Adrenal gland (tissue), 12 donors: ENCODE measurements around the gene RPL18. TPM values are rescaled to one million over a fixed set of nuclear protein-coding genes. Genes with fewer than 3 reads are reported as not detected.

Experiments used
- DNase-seq, 7 donors: peaks; one replicate each; pipeline ENCODE4 v3.0.0-alpha.2; 2019 to 2020
- H3K27ac ChIP-seq, 5 donors: fragments of 200-600 bp; sonication (generic) in 4 of 5; 1 replicate in 3 of 5; 2 replicates in 2 of 5; pipeline versions ENCODE4 v1.5.1 to v1.8.0; 2016 to 2020; ENCODE audit warnings: mild to moderate bottlenecking in 1 of 5
- H3K27me3 ChIP-seq: fragments of 200-600 bp; 2 replicates; pipeline ENCODE4 v1.8.0; 2021
- H3K36me3 ChIP-seq, 2 donors: fragments of 200-600 bp; replicated peaks in 1 of 2; 1 replicate in 1 of 2; 2 replicates in 1 of 2; pipeline versions ENCODE4 v1.5.1 to v1.8.0; 2018 to 2022
- H3K4me1 ChIP-seq, 2 donors: fragments of 200-600 bp; replicated peaks in 1 of 2; 1 replicate in 1 of 2; 2 replicates in 1 of 2; pipeline versions ENCODE4 v1.5.1 to v1.8.0; 2018 to 2021
- H3K4me3 ChIP-seq, 4 donors: fragments of 200-600 bp; sonication (generic) in 3 of 4; one replicate each; pipeline ENCODE4 v1.5.1; 2016 to 2018
- H3K9me3 ChIP-seq, 3 donors: fragments of 200-600 bp; sonication (generic) in 1 of 3; replicated peaks in 1 of 3; 1 replicate in 2 of 3; 2 replicates in 1 of 3; pipeline versions ENCODE4 v1.5.1 to v1.8.0; 2016 to 2021
- CTCF ChIP-seq, 6 experiments: fragments of 450-650 bp in 4 of 6; fragments of 200-600 bp in 2 of 6; sonication (generic) in 1 of 6; IDR thresholded peaks; 1 replicate in 5 of 6; 2 replicates in 1 of 6; pipeline versions ENCODE4 v1.5.1 to v1.8.0; 2016 to 2021; ENCODE audit warnings: antibody characterized with exemption in 6 of 6, mild to moderate bottlenecking in 2 of 6, moderate library complexity in 1 of 6
- POLR2A ChIP-seq, 2 donors: fragments of 450-650 bp; IDR thresholded peaks; one replicate each; pipeline ENCODE4 v1.6.1; 2017; ENCODE audit warnings: antibody characterized with exemption in 2 of 2, mild to moderate bottlenecking in 2 of 2, moderate library complexity in 1 of 2
- WGBS, 4 donors: extraction: QIAGEN DNeasy Blood & Tissue Kit in 2 of 4; methylation state at CpG; one replicate each; pipeline versions ENCODE4 v1.1.5 to v1.1.7; 2013 to 2017; 5-methylcytosine and 5-hydroxymethylcytosine counted together
- intact Hi-C, 2 donors: fragments of 100-400 bp; cut with DNase I; formaldehyde crosslinking; loops; one replicate each; pipeline versions ENCODE4 v1.14.1 to v1.15.0; 2022 to 2023
- polyA plus RNA-seq, 3 donors: library from polyadenylated mRNA; stranded (reverse); fragments of 200-250 nt in 2 of 3; fragments of 350-450 nt in 1 of 3; fragmentation: Illumina TruSeq in 1 of 3; extraction: RNeasy Lipid Tissue Mini Kit (QIAGEN cat#74804) in 1 of 3; gene quantifications; one replicate each; pipeline ENCODE4 v1.2.3, GENCODE V29; 2013 to 2014
- total RNA-seq, 9 donors: library from RNA; depleted of rRNA in 4 of 9; stranded (reverse); fragments of >200 nt in 4 of 9; fragments of 120-200 nt in 1 of 9; fragmentation: NEBNext Ultra II Directional in 1 of 9; extraction: Animal tissue kit (Norgen Biotek cat#: 25700) in 1 of 9; gene quantifications; one replicate each; pipeline versions ENCODE4 v1.1.0 to v1.2.4, GENCODE V29; 2013 to 2023
- donor health status: healthy with polysubstance abuse.
- donor health status: Bipolar disorder and iron deficiency.
- donor health status: DM: yes; HTN: yes; CAD: no.
- donor health status: DM: no; HTN: no; CAD: no.
- donor health status: DM: no; HTN: no; CAD: no.
- donor health status: DM: yes; HTN: yes; CAD: no.

The RPL18 gene
- total and polyA plus RNA-seq, 12 donors, result 575 to 5,137 (median 1,890) TPM

- H3K36me3 ChIP-seq, result no peaks in the 10 kb centered on the region
- no peaks in the 10 kb centered on the region for H3K27me3 ChIP-seq
- no peak for DNase-seq
- H3K4me3 ChIP-seq, result no peak overlapping the region
- 70 to 87% (median 71%) methylated on average over 10 to 12 of the region's 12 CpGs for WGBS, 4 donors
- peaks cover 0 to 5% of the 10 kb centered on the region in 2 donors for H3K4me1 ChIP-seq
- H3K9me3 ChIP-seq, result no peaks in the 10 kb centered on the region
- intact Hi-C loops, result no loop called here
- TF ChIP-seq CTCF (IDR thresholded peaks at IDR 0.05) (no peak), POLR2A (IDR thresholded peaks at IDR 0.05) (no peak)
- H3K27ac ChIP-seq, result no peak overlapping the region
Measured at GRCh38 chr19:48573163-48573505, 45.8 kb downstream of the RPL18 start.

GRCh38 chr19:48571378-48572162 lies 47.4 kb downstream of the RPL18 start:
- no peaks in the 10 kb centered on the region for H3K36me3 ChIP-seq
- no peak for DNase-seq
- H3K4me1 ChIP-seq, result peaks cover 0 to 10% of the 10 kb centered on the region in 2 donors
- H3K9me3 ChIP-seq, result no peaks in the 10 kb centered on the region
- WGBS, 4 donors, result 68 to 82% (median 72%) methylated on average over 4 to 5 of the region's 5 CpGs
- intact Hi-C loops, result no loop called here
- H3K27ac ChIP-seq, result no peak overlapping the region
- no peak for TF ChIP-seq CTCF (IDR thresholded peaks at IDR 0.05)
- no peak for TF ChIP-seq POLR2A (IDR thresholded peaks at IDR 0.05)
- H3K27me3 ChIP-seq, result no peaks in the 10 kb centered on the region
- H3K4me3 ChIP-seq, result no peak overlapping the region

GRCh38 chr19:48569814-48570213 lies 49.2 kb downstream of the RPL18 start:
- intact Hi-C loops, result no loop called here
- Histone ChIP-seq H3K36me3 (no peaks in the 10 kb centered on the region), H3K4me1 (peaks cover 0 to 10% of the 10 kb centered on the region in 2 donors), H3K27me3 (no peaks in the 10 kb centered on the region), H3K9me3 (no peaks in the 10 kb centered on the region), H3K4me3 (no peak overlapping the region), H3K27ac (no peak overlapping the region)
- TF ChIP-seq CTCF (IDR thresholded peaks at IDR 0.05), result no peak
- TF ChIP-seq POLR2A (IDR thresholded peaks at IDR 0.05), result no peak
- DNase-seq, result no peak
- 59 to 71% (median 61%) methylated on average over 8 to 11 of the region's 11 CpGs for WGBS, 4 donors

GRCh38 chr19:48568345-48568886 lies 50.6 kb downstream of the RPL18 start:
- Histone ChIP-seq H3K27ac (peak overlapping the region in 4 of 5 donors; percentile 52 to 78 (median 74)), H3K4me1 (peaks cover 0 to 10% of the 10 kb centered on the region in 2 donors), H3K36me3 (no peaks in the 10 kb centered on the region), H3K27me3 (no peaks in the 10 kb centered on the region), H3K9me3 (no peaks in the 10 kb centered on the region), H3K4me3 (no peak overlapping the region)
- WGBS, 4 donors, result 2 to 14% (median 5%) methylated on average over 9 to 19 of the region's 19 CpGs
- DNase-seq, result peak; percentile 84 to 98 (median 95)
- intact Hi-C loops, result no loop called here
- TF ChIP-seq CTCF (IDR thresholded peaks at IDR 0.05) (no peak), POLR2A (IDR thresholded peaks at IDR 0.05) (peak in 1 of 2 donors; percentile 67)

Other genes starting within 250 kb of the RPL18 start
- gene KDELR1, start 227.6 kb downstream of the RPL18 start, total RNA-seq, result 100 to 1,000 TPM in 7 of 9 donors, 10 to 100 TPM in 2; 63.4 to 201 (median 161) TPM
- gene KDELR1, start 227.6 kb downstream of the RPL18 start, polyA plus RNA-seq, result 100 to 1,000 TPM; 110 to 146 (median 126) TPM
- gene GRIN2D, start 225.5 kb downstream of the RPL18 start, total RNA-seq, result 1 to 10 TPM in 3 of 9 donors, under 1 TPM in 6; 0.12 to 1.8 (median 0.57) TPM
- 1 to 10 TPM in 1 of 3 donors, under 1 TPM in 2; 0.11 to 1.0 (median 0.64) TPM for gene GRIN2D, start 225.5 kb downstream of the RPL18 start, polyA plus RNA-seq
- gene GRWD1, start 173.2 kb downstream of the RPL18 start, total RNA-seq, result 10 to 100 TPM in 8 of 9 donors, 1 to 10 TPM in 1; 8.5 to 48.4 (median 27.8) TPM
- 10 to 100 TPM in 1 of 3 donors, 1 to 10 TPM in 2; 6.6 to 15.7 (median 7.5) TPM for gene GRWD1, start 173.2 kb downstream of the RPL18 start, polyA plus RNA-seq
- gene KCNJ14, start 163.6 kb downstream of the RPL18 start, total RNA-seq, result under 1 TPM; 0.09 to 0.83 (median 0.44) TPM
- under 1 TPM; 0.16 to 0.56 (median 0.34) TPM for gene KCNJ14, start 163.6 kb downstream of the RPL18 start, polyA plus RNA-seq
- gene CYTH2, start 149.8 kb downstream of the RPL18 start, total RNA-seq, result 10 to 100 TPM; 28.5 to 93.5 (median 53.7) TPM
- gene CYTH2, start 149.8 kb downstream of the RPL18 start, polyA plus RNA-seq, result 10 to 100 TPM; 26.3 to 91.7 (median 51.8) TPM
- gene LMTK3, start 107.3 kb downstream of the RPL18 start, total RNA-seq, result 1 to 10 TPM in 7 of 9 donors, under 1 TPM in 2; 0.06 to 4.4 (median 2.2) TPM
- gene LMTK3, start 107.3 kb downstream of the RPL18 start, polyA plus RNA-seq, result 10 to 100 TPM in 1 of 3 donors, 1 to 10 TPM in 1, under 1 TPM in 1; 0.57 to 15.1 (median 2.3) TPM
- gene SULT2B1, start 67.0 kb downstream of the RPL18 start, total RNA-seq, result 1 to 10 TPM in 2 of 9 donors, under 1 TPM in 4, not detected in 3; 0.22 to 1.4 (median 0.49) TPM
- gene SULT2B1, start 67.0 kb downstream of the RPL18 start, polyA plus RNA-seq, result under 1 TPM; 0.24 to 0.88 (median 0.72) TPM
- not detected for gene SPACA4, start 12.4 kb downstream of the RPL18 start, total RNA-seq
- gene SPACA4, start 12.4 kb downstream of the RPL18 start, polyA plus RNA-seq, result not detected
- under 1 TPM in 2 of 9 donors, not detected in 7; 0.17 to 0.75 TPM for gene FAM83E, start 4.1 kb downstream of the RPL18 start, total RNA-seq
- gene FAM83E, start 4.1 kb downstream of the RPL18 start, polyA plus RNA-seq, result 1 to 10 TPM in 1 of 3 donors, under 1 TPM in 1, not detected in 1; 0.24 to 1.6 TPM
- gene SPHK2, start 328 bp upstream of the RPL18 start, total RNA-seq, result 10 to 100 TPM; 11.7 to 27.9 (median 17.9) TPM
- 10 to 100 TPM in 2 of 3 donors, 1 to 10 TPM in 1; 4.3 to 29.9 (median 12.6) TPM for gene SPHK2, start 328 bp upstream of the RPL18 start, polyA plus RNA-seq
- 10 to 100 TPM; 24.3 to 78.3 (median 49.2) TPM for gene DBP, start 18.2 kb upstream of the RPL18 start, total RNA-seq
- gene DBP, start 18.2 kb upstream of the RPL18 start, polyA plus RNA-seq, result 10 to 100 TPM; 11.5 to 80.6 (median 57.9) TPM
- gene CA11, start 27.0 kb upstream of the RPL18 start, total RNA-seq, result 10 to 100 TPM in 8 of 9 donors, 1 to 10 TPM in 1; 6.0 to 44.2 (median 21.7) TPM
- gene CA11, start 27.0 kb upstream of the RPL18 start, polyA plus RNA-seq, result 100 to 1,000 TPM in 1 of 3 donors, 10 to 100 TPM in 2; 17.7 to 125 (median 50.4) TPM
- 1 to 10 TPM in 1 of 9 donors, under 1 TPM in 5, not detected in 3; 0.11 to 2.4 (median 0.42) TPM for gene NTN5, start 53.8 kb upstream of the RPL18 start, total RNA-seq
- 1 to 10 TPM in 2 of 3 donors, under 1 TPM in 1; 0.11 to 2.4 (median 1.1) TPM for gene NTN5, start 53.8 kb upstream of the RPL18 start, polyA plus RNA-seq
- not detected for gene FUT2, start 76.8 kb upstream of the RPL18 start, total RNA-seq
- under 1 TPM in 2 of 3 donors, not detected in 1; 0.03 to 0.24 TPM for gene FUT2, start 76.8 kb upstream of the RPL18 start, polyA plus RNA-seq
- gene MAMSTR, start 100.5 kb upstream of the RPL18 start, total RNA-seq, result 10 to 100 TPM in 8 of 9 donors, 1 to 10 TPM in 1; 9.4 to 45.9 (median 23.4) TPM
- 10 to 100 TPM in 2 of 3 donors, 1 to 10 TPM in 1; 8.9 to 57.9 (median 31.9) TPM for gene MAMSTR, start 100.5 kb upstream of the RPL18 start, polyA plus RNA-seq
- gene RASIP1, start 121.4 kb upstream of the RPL18 start, total RNA-seq, result 10 to 100 TPM in 8 of 9 donors, 1 to 10 TPM in 1; 7.3 to 23.1 (median 16.7) TPM
- 10 to 100 TPM in 2 of 3 donors, 1 to 10 TPM in 1; 5.1 to 38.9 (median 34.6) TPM for gene RASIP1, start 121.4 kb upstream of the RPL18 start, polyA plus RNA-seq
- 1 to 10 TPM in 3 of 9 donors, under 1 TPM in 3, not detected in 3; 0.70 to 2.9 (median 1.4) TPM for gene IZUMO1, start 127.7 kb upstream of the RPL18 start, total RNA-seq
- 1 to 10 TPM in 2 of 3 donors, under 1 TPM in 1; 0.59 to 1.2 (median 1.2) TPM for gene IZUMO1, start 127.7 kb upstream of the RPL18 start, polyA plus RNA-seq
- gene FUT1, start 133.5 kb upstream of the RPL18 start, total RNA-seq, result 1 to 10 TPM; 1.3 to 4.5 (median 2.3) TPM
- 1 to 10 TPM; 1.2 to 1.9 (median 1.7) TPM for gene FUT1, start 133.5 kb upstream of the RPL18 start, polyA plus RNA-seq
- gene FGF21, start 136.3 kb upstream of the RPL18 start, total RNA-seq, result not detected
- gene FGF21, start 136.3 kb upstream of the RPL18 start, polyA plus RNA-seq, result not detected
- 100 to 1,000 TPM in 7 of 9 donors, 10 to 100 TPM in 2; 57.5 to 163 (median 107) TPM for gene BCAT2, start 191.9 kb upstream of the RPL18 start, total RNA-seq
- gene BCAT2, start 191.9 kb upstream of the RPL18 start, polyA plus RNA-seq, result 100 to 1,000 TPM in 1 of 3 donors, 10 to 100 TPM in 2; 82.9 to 114 (median 87.6) TPM
- 10 to 100 TPM; 18.9 to 63.0 (median 40.1) TPM for gene HSD17B14, start 217.3 kb upstream of the RPL18 start, total RNA-seq
- gene HSD17B14, start 217.3 kb upstream of the RPL18 start, polyA plus RNA-seq, result 100 to 1,000 TPM in 2 of 3 donors, 1 to 10 TPM in 1; 7.4 to 178 (median 135) TPM
- 10 to 100 TPM in 8 of 9 donors, 1 to 10 TPM in 1; 4.5 to 65.1 (median 24.5) TPM for gene PLEKHA4, start 249.4 kb upstream of the RPL18 start, total RNA-seq
- 10 to 100 TPM in 2 of 3 donors, 1 to 10 TPM in 1; 7.1 to 74.6 (median 70.8) TPM for gene PLEKHA4, start 249.4 kb upstream of the RPL18 start, polyA plus RNA-seq